Measurements from ENCODE around the gene CHRDL1. TPM values are rescaled to one million over a fixed set of nuclear protein-coding genes. Genes with fewer than 3 reads are reported as not detected.

CHRDL1 gene, protein sequence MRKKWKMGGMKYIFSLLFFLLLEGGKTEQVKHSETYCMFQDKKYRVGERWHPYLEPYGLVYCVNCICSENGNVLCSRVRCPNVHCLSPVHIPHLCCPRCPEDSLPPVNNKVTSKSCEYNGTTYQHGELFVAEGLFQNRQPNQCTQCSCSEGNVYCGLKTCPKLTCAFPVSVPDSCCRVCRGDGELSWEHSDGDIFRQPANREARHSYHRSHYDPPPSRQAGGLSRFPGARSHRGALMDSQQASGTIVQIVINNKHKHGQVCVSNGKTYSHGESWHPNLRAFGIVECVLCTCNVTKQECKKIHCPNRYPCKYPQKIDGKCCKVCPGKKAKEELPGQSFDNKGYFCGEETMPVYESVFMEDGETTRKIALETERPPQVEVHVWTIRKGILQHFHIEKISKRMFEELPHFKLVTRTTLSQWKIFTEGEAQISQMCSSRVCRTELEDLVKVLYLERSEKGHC
- 36.6 TPM for total RNA-seq

DNA sequence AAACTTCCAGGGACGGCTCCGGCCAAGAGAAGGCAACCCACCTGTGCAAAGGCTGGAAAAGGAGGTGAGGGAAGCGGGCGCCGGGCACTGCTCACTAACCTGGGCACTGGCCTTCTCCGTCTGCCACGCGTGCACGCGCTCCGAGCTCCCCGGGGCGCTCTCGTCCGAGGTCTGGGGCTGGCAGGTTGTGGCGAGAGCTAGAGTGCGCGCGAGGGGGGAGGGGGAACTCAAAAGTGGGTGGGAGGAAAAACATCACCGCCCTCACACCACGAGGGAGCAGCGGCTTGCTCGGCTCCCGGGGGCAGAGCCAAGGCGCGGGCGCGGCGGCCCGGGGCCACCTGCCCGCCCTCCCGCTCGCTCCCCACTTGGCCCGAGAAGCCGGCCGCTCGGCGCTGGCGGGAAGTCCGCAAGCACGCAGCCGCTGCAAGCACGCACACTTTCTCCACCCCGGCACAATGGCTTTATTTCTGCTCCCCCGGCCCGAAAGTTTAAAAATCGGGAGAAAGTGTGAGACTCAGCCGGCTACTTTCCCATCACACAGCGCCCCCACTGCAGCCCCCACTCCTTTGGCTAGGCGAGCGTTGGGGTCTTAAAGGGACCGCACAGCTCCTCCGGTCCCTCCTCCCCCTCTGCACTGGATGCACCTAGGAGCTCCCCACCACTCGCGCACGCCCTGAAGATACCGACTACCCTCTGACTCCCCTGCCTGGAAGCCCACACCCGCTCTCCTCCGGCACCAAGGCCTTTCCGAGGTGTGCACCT lies at the start of gene CHRDL1:
Gene CHRDL1, minus strand, starts transcription at position 173 of the 762 bp plus-strand sequence. CDS start 3,636 bp downstream, outside the sequence.

Measured in camera-type eye (tissue), 1 donor.